IMR-90 (cell line): ENCODE data around the gene SYT6. TPM values are rescaled to one million over a fixed set of nuclear protein-coding genes. Genes with fewer than 3 reads are reported as not detected.

Experiments
- ATAC-seq: fragments of 200-7000 bp; cut with Tn5 transposase; 2 replicates; pipeline ENCODE4 v1.9.1; 2020; ENCODE audit warnings: low read depth, mild to moderate bottlenecking, moderate library complexity
- BruUV-seq: library from RNA; stranded (reverse); fragments of 400-500 nt; replicated peaks from 2 replicates; lab custom pipeline; 2021; lab: Mats Ljungman, UMichigan
- CTCF ChIA-PET: fragments of 300-600 bp; formaldehyde crosslinking; extraction: SDS; loops from one replicate; lab custom pipeline; 2021; ENCODE audit warnings: antibody characterized with exemption; lab: Yijun Ruan, JAX
- POLR2A ChIA-PET: fragments of 300-600 bp; sonication (Branson Sonifier 250); formaldehyde crosslinking; loops from one replicate; lab custom pipeline; 2022; ENCODE audit warnings: antibody characterized with exemption; ENCODE audit not compliant: unreplicated experiment; lab: Charles Lee
- DNase-seq: peaks from one replicate; pipeline ENCODE4 v3.0.0; 2013
- H2AFZ ChIP-seq: replicated peaks from 2 replicates; pipeline ENCODE3; 2013; ENCODE audit warnings: low read length, mild to moderate bottlenecking; ENCODE audit not compliant: poor library complexity
- H2AK5ac ChIP-seq: 2 replicates; pipeline ENCODE4 v1.6.1; 2013; ENCODE audit warnings: low read depth, low read length, inconsistent platforms
- H2AK9ac ChIP-seq: replicated peaks from 2 replicates; pipeline ENCODE3; 2013; ENCODE audit warnings: mild to moderate bottlenecking, low read depth, low read length, moderate library complexity; ENCODE audit not compliant: poor library complexity
- H2BK120ac ChIP-seq: 2 replicates; pipeline ENCODE4 v1.6.1; 2013; ENCODE audit warnings: low read depth, low read length, inconsistent platforms
- H2BK15ac ChIP-seq: 3 replicates; pipeline ENCODE4 v1.6.1; 2013; ENCODE audit warnings: low read depth, low read length, inconsistent platforms
- H2BK20ac ChIP-seq: 2 replicates; pipeline ENCODE4 v1.6.1; 2013; ENCODE audit warnings: low read depth, mild to moderate bottlenecking, inconsistent platforms, low read length, moderate library complexity
- H2BK5ac ChIP-seq: 2 replicates; pipeline ENCODE4 v1.6.1; 2013; ENCODE audit warnings: mild to moderate bottlenecking, low read depth, low read length, inconsistent platforms; ENCODE audit not compliant: poor library complexity, severe bottlenecking
- H3K14ac ChIP-seq: replicated peaks from 2 replicates; pipeline ENCODE4 v1.6.1; 2013; ENCODE audit warnings: low read depth, low read length, inconsistent platforms
- H3K18ac ChIP-seq: 2 replicates; pipeline ENCODE4 v1.6.1; 2013; ENCODE audit warnings: low read depth, low read length, control low read depth
- H3K23ac ChIP-seq: 2 replicates; pipeline ENCODE4 v1.6.1; 2013; ENCODE audit warnings: low read depth, low read length, inconsistent platforms
- H3K27ac ChIP-seq: 2 replicates; pipeline ENCODE4 v1.5.1; 2013; ENCODE audit warnings: mild to moderate bottlenecking, control low read depth, low read length; ENCODE audit not compliant: insufficient read depth
- H3K27me3 ChIP-seq: 2 replicates; pipeline ENCODE4 v1.6.1; 2013; ENCODE audit warnings: low read length; ENCODE audit not compliant: control insufficient read depth, insufficient read depth
- H3K36me3 ChIP-seq: 2 replicates; pipeline ENCODE4 v1.6.1; 2013; ENCODE audit warnings: low read length, mixed read lengths; ENCODE audit not compliant: control insufficient read depth, insufficient read depth
- H3K4ac ChIP-seq: 2 replicates; pipeline ENCODE4 v1.6.1; 2013; ENCODE audit warnings: low read depth, low read length, inconsistent platforms
- H3K4me1 ChIP-seq: 2 replicates; pipeline ENCODE4 v1.6.1; 2013; ENCODE audit warnings: low read length, mixed read lengths; ENCODE audit not compliant: control insufficient read depth, insufficient read depth
- H3K4me2 ChIP-seq: 2 replicates; pipeline ENCODE4 v1.6.1; 2013; ENCODE audit warnings: low read depth, mild to moderate bottlenecking, control low read depth, low read length, moderate library complexity
- H3K4me3 ChIP-seq: 2 replicates; pipeline ENCODE4 v1.5.1; 2013; ENCODE audit warnings: low read depth, mild to moderate bottlenecking, control low read depth, low read length, moderate library complexity; ENCODE audit not compliant: insufficient read depth
- H3K56ac ChIP-seq: 2 replicates; pipeline ENCODE4 v1.6.1; 2013; ENCODE audit warnings: low read length, inconsistent platforms; ENCODE audit not compliant: insufficient read depth; ENCODE audit errors: extremely low read depth
- H3K79me1 ChIP-seq, 2 experiments: 2 replicates each; pipeline ENCODE4 v1.6.1; 2013; ENCODE audit warnings: low read length in 2 of 2, inconsistent platforms in 1 of 2, low read depth in 1 of 2
- H3K9ac ChIP-seq: 2 replicates; pipeline ENCODE4 v1.6.1; 2013; ENCODE audit warnings: low read depth, low read length, control low read depth
- H3K9me1 ChIP-seq: 2 replicates; pipeline ENCODE4 v1.6.1; 2013; ENCODE audit warnings: low read length, inconsistent platforms; ENCODE audit not compliant: insufficient read depth
- H3K9me3 ChIP-seq: 2 replicates; pipeline ENCODE4 v1.6.1; 2013; ENCODE audit warnings: low read length; ENCODE audit not compliant: control insufficient read depth, insufficient read depth
- H4K20me1 ChIP-seq: 2 replicates; pipeline ENCODE4 v1.6.1; 2013; ENCODE audit warnings: low read length, inconsistent platforms; ENCODE audit not compliant: insufficient read depth
- H4K5ac ChIP-seq: 2 replicates; pipeline ENCODE4 v1.6.1; 2013; ENCODE audit warnings: mild to moderate bottlenecking, low read depth, low read length, control low read depth
- H4K8ac ChIP-seq, 2 experiments: 2 replicates each; pipeline ENCODE4 v1.6.1; 2013; ENCODE audit warnings: low read depth in 2 of 2, low read length in 2 of 2, control low read depth in 1 of 2, inconsistent platforms in 1 of 2
- H4K91ac ChIP-seq: 2 replicates; pipeline ENCODE4 v1.6.1; 2013; ENCODE audit warnings: low read depth, low read length, inconsistent platforms; ENCODE audit not compliant: insufficient read depth
- BHLHE40 ChIP-seq: fragments of 150-350 bp; IDR thresholded peaks from 2 replicates; pipeline ENCODE4 v1.6.1; 2016; ENCODE audit warnings: mild to moderate bottlenecking, low read depth, low read length
- CEBPB ChIP-seq: IDR thresholded peaks from 2 replicates; pipeline ENCODE4 v1.6.1; 2012; ENCODE audit warnings: low read depth, low read length, improper control_type of control experiment
- CHD1 ChIP-seq: IDR thresholded peaks from 2 replicates; pipeline ENCODE4 v1.6.1; 2012; ENCODE audit warnings: low read depth, low read length, improper control_type of control experiment
- CTCF ChIP-seq: conservative IDR thresholded peaks from 2 replicates; pipeline ENCODE4 v1.5.1; 2012; ENCODE audit warnings: mild to moderate bottlenecking, low read depth, low read length, improper control_type of control experiment
- ELK1 ChIP-seq: fragments of 150-350 bp; IDR thresholded peaks from 2 replicates; pipeline ENCODE4 v1.6.1; 2016; ENCODE audit warnings: low read depth, mild to moderate bottlenecking, low read length, moderate library complexity, borderline replicate concordance
- MXI1 ChIP-seq: IDR thresholded peaks from 2 replicates; pipeline ENCODE4 v1.6.1; 2012; ENCODE audit warnings: low read depth, mild to moderate bottlenecking, low read length, moderate library complexity, borderline replicate concordance
- NFE2L2 ChIP-seq: fragments of 150-350 bp; IDR thresholded peaks from 2 replicates; pipeline ENCODE4 v1.6.1; 2016; ENCODE audit warnings: low read depth, mild to moderate bottlenecking, low read length
- POLR2A ChIP-seq: IDR thresholded peaks from 2 replicates; pipeline ENCODE4 v1.6.1; 2012; ENCODE audit warnings: mild to moderate bottlenecking, low read depth, low read length
- RFX5 ChIP-seq: IDR thresholded peaks from 2 replicates; pipeline ENCODE4 v1.8.0; 2012; ENCODE audit warnings: low read depth, mild to moderate bottlenecking, low read length, moderate library complexity
- SMC3 ChIP-seq: fragments of 150-350 bp; IDR thresholded peaks from 2 replicates; pipeline ENCODE4 v1.6.1; 2016; ENCODE audit warnings: low read depth, mild to moderate bottlenecking, antibody characterized with exemption, low read length, moderate library complexity
- USF2 ChIP-seq: fragments of 150-350 bp; IDR thresholded peaks from 2 replicates; pipeline ENCODE4 v1.6.1; 2017; ENCODE audit warnings: mild to moderate bottlenecking, antibody characterized with exemption, low read length, low read depth
- WGBS, 2 experiments: methylation state at CpG; one replicate each; pipeline versions ENCODE4 v1.1.5 to v1.1.7; 2013; ENCODE audit warnings: missing lambda C conversion rate in 2 of 2; ENCODE audit not compliant: insufficient read length in 1 of 2; ENCODE audit errors: extremely low coverage in 2 of 2; 5-methylcytosine and 5-hydroxymethylcytosine counted together
- dilution Hi-C: fragments of 300-500 bp; cut with HindIII; formaldehyde crosslinking; loops from one replicate; pipeline ENCODE4 v1.14.3; 2018; ENCODE audit warnings: low sequenced_read_pairs; ENCODE audit not compliant: unreplicated experiment
- in situ Hi-C: fragments of 300-500 bp; cut with MboI; formaldehyde crosslinking; loops from 3 replicates; pipeline ENCODE4 v1.14.3; 2019; ENCODE audit warnings: low sequenced_read_pairs, inconsistent platforms, mixed read lengths
- intact Hi-C: fragments of 100-400 bp; cut with micrococcal nuclease; formaldehyde crosslinking; loops from 2 replicates; pipeline ENCODE4 v1.10.0; 2022
- polyA plus RNA-seq, 3 experiments: library from polyadenylated mRNA; depleted of rRNA; stranded (reverse); fragments of >200 nt; gene quantifications; 2 replicates each; pipeline ENCODE4 v1.2.3, GENCODE V29; 2012; ENCODE audit warnings: low replicate concordance in 1 of 3
- total RNA-seq: library from RNA; depleted of rRNA; stranded (reverse); fragments of >200 nt; gene quantifications from 2 replicates; pipeline ENCODE4 v1.2.3, GENCODE V29; 2012

The SYT6 gene
- total and polyA plus RNA-seq, 2 of the 4 experiments (the other 2 are of a cell fraction) = not detected

GRCh38 chr1:114109981-114110380 is 43.7 kb downstream of the SYT6 start:
- no peak overlapping the region for H4K8ac ChIP-seq
- H3K18ac ChIP-seq = no peak overlapping the region
- ChIA-PET CTCF (no interaction called here), POLR2A (no interaction called here)
- TF ChIP-seq SMC3 (no peak), CEBPB (no peak), MXI1 (no peak), NFE2L2 (no peak), CTCF (no peak), CHD1 (no peak), RFX5 (no peak), POLR2A (no peak), ELK1 (no peak), USF2 (no peak), BHLHE40 (no peak)
- no peak overlapping the region for H2AFZ ChIP-seq
- no peaks in the 10 kb centered on the region for H3K9me3 ChIP-seq
- intact Hi-C loops = no loop called here
- H2BK15ac ChIP-seq = no peak overlapping the region
- no peaks in the 10 kb centered on the region for H4K20me1 ChIP-seq
- no peaks in the 10 kb centered on the region for H3K79me1 ChIP-seq
- in situ Hi-C loops = no loop called here
- H3K56ac ChIP-seq = no peak overlapping the region
- H2AK5ac ChIP-seq = no peak overlapping the region
- DNase-seq (no peak), ATAC-seq (no peak)
- dilution Hi-C loops = no loop called here
- H3K4me3 ChIP-seq = no peak overlapping the region
- H3K14ac ChIP-seq = no peak overlapping the region
- H3K4me2 ChIP-seq = no peak overlapping the region
- H3K27me3 ChIP-seq = peaks cover 21% of the 10 kb centered on the region
- no TSS peak for BruUV-seq
- no peak overlapping the region for H3K4ac ChIP-seq
- no peaks in the 10 kb centered on the region for H3K36me3 ChIP-seq
- no CpG with 5 or more reads among the region's 2 CpGs for WGBS, 2 experiments
- no peak overlapping the region for H4K5ac ChIP-seq
- no peak overlapping the region for H3K27ac ChIP-seq
- H2AK9ac ChIP-seq = no peak overlapping the region
- H3K23ac ChIP-seq = no peak overlapping the region
- H3K9ac ChIP-seq = no peak overlapping the region
- no peak overlapping the region for H2BK120ac ChIP-seq
- H4K91ac ChIP-seq = no peak overlapping the region
- H3K4me1 ChIP-seq = no peaks in the 10 kb centered on the region
- H3K9me1 ChIP-seq = no peaks in the 10 kb centered on the region
- no peak overlapping the region for H2BK20ac ChIP-seq
- no peak overlapping the region for H2BK5ac ChIP-seq
